HAP-1 (cell line): Measurements from ENCODE around the gene HSD11B2.

ENCODE experiments used
- DNase-seq, 2 experiments: peaks; one replicate each; pipeline ENCODE4 v3.0.0-alpha.2; 2016 to 2020; ENCODE audit warnings: low spot score in 2 of 2
- H3K27me3 ChIP-seq: fragments of 250-450 bp; sonication (Bioruptor Pico); 2 replicates; pipeline ENCODE4 v1.5.1; 2020; ENCODE audit warnings: low read depth, mild to moderate bottlenecking, moderate library complexity
- H3K36me3 ChIP-seq: fragments of 250-450 bp; sonication (Bioruptor Pico); replicated peaks from 2 replicates; pipeline ENCODE4 v1.5.1; 2020; ENCODE audit warnings: mild to moderate bottlenecking
- H3K4me1 ChIP-seq: fragments of 250-450 bp; sonication (Bioruptor Pico); 2 replicates; pipeline ENCODE4 v1.5.1; 2020; ENCODE audit warnings: mild to moderate bottlenecking
- H3K4me3 ChIP-seq: fragments of 250-450 bp; sonication (Bioruptor Pico); 2 replicates; pipeline ENCODE4 v1.5.1; 2020; ENCODE audit warnings: mild to moderate bottlenecking, moderate library complexity
- H3K9me3 ChIP-seq: fragments of 250-450 bp; sonication (Bioruptor Pico); 2 replicates; pipeline ENCODE4 v1.5.1; 2020; ENCODE audit warnings: mild to moderate bottlenecking, moderate library complexity
- in situ Hi-C: fragments of 300-500 bp; cut with MboI; formaldehyde crosslinking; loops from 3 replicates; pipeline ENCODE4 v1.14.3; 2020; ENCODE audit warnings: low sequenced_read_pairs, inconsistent platforms, mixed read lengths

The HSD11B2 gene

DNA sequence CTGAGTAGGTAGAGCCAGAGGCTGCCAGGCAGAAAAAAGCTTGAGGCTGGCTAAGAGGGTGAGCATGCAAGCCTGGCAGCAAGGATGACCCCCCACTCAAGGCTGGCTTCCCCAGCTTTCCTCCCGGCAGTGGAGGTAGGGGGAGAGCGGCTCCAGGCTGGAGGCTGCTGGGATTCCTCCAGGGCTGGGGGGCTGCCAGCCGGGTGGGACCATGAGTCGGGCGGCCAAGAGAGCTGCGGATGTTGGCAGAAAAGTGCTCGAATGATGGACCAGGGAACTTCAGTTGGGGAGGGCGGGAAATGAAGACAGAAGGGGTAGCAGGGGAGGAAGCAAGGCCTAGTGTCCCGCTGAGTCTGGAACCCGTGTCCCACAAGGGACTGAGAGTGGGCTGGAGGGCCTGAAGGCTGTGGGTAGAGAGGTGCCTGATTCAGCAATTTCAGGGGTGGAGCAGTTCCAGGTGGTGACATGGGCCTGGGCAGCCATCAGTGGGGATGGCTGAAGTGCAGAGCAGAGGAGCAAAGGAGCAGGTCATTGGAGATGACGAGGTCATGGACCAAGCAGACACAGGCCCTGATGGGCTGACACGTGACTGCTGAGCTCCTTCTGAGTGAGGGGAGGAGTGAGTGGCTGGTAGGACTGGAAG, 20.3 kb downstream of the HSD11B2 start:
- in situ Hi-C loops: no loop called here
- H3K27me3 ChIP-seq: no peaks in the 10 kb centered on the region
- no peak overlapping the region for H3K4me3 ChIP-seq
- H3K4me1 ChIP-seq: no peaks in the 10 kb centered on the region
- H3K36me3 ChIP-seq: no peaks in the 10 kb centered on the region; the same call in none of the 2 replicates
- DNase-seq: no peak
- no peaks in the 10 kb centered on the region for H3K9me3 ChIP-seq

DNA sequence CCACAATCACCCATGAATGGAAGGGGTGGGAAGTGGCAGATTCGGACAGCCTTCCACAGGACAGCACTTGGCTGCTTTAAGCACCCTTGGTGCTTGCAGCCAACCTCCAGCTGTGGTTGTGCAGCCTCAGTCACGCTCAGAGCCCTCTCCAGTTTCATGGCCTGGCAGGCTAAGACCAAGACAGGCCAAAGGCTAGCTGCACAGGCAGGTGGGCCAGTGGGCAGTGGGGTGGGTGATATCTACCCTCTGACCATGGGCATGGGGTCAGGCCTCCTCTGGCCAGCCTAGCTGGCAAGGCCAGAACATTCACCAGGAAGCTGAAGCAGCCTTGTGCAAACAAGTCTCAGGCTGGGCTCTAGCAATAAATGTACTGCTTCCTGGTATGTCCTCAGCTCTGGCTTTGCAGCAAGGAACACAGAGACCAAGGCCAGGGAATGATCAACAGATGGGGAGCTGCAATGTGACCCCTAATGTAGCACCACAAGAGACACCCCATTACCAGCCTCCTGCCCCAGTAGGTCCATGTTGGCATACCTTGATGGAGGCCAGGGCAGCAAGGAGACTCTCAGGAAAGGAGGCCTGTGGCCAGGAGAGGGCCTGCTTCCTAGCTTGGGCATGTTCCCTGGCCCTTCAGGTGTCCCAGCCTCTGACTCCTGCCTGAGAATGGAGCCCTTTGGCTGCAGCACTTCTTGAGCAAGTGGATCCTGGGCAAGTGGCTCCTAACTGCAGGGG, 20.9 kb downstream of the HSD11B2 start:
- no peaks in the 10 kb centered on the region; the same call in none of the 2 replicates for H3K36me3 ChIP-seq
- no peak overlapping the region for H3K4me3 ChIP-seq
- H3K4me1 ChIP-seq: no peaks in the 10 kb centered on the region
- in situ Hi-C loops: no loop called here
- DNase-seq: no peak
- H3K27me3 ChIP-seq: no peaks in the 10 kb centered on the region
- no peaks in the 10 kb centered on the region for H3K9me3 ChIP-seq

- DNase-seq: no peak
- Histone ChIP-seq H3K4me3 (no peak overlapping the region), H3K36me3 (no peaks in the 10 kb centered on the region; the same call in 1 of the 2 replicates), H3K27me3 (no peaks in the 10 kb centered on the region), H3K9me3 (no peaks in the 10 kb centered on the region), H3K4me1 (no peaks in the 10 kb centered on the region)
- in situ Hi-C loops: no loop called here
These were observed 23.2 kb downstream of the HSD11B2 start for GRCh38 chr16:67454104-67454503.

DNA sequence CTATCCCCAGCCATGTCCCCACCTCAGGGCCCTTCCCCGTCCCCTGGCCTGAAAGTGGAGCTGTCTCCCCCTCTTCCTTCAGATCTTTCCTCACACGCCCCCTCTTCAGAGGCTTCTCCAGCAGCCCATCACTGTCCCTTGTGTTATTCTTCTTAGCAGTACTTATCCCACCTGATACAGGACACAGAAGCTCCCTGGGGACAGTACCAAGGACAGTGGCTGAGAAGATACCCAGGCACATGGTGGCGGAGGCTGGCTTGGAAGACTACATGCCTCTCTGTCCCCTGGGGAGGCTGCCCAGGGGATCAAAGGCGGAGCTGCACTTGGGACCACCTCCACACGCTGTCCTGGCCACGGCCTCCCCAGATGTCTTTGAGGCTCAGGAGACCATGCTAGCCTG, 23.9 kb downstream of the HSD11B2 start:
- H3K27me3 ChIP-seq: no peaks in the 10 kb centered on the region
- no peaks in the 10 kb centered on the region; the same call in 1 of the 2 replicates for H3K36me3 ChIP-seq
- no peaks in the 10 kb centered on the region for H3K4me1 ChIP-seq
- no peak overlapping the region for H3K4me3 ChIP-seq
- in situ Hi-C loops: no loop called here
- no peaks in the 10 kb centered on the region for H3K9me3 ChIP-seq
- DNase-seq: no peak

DNA sequence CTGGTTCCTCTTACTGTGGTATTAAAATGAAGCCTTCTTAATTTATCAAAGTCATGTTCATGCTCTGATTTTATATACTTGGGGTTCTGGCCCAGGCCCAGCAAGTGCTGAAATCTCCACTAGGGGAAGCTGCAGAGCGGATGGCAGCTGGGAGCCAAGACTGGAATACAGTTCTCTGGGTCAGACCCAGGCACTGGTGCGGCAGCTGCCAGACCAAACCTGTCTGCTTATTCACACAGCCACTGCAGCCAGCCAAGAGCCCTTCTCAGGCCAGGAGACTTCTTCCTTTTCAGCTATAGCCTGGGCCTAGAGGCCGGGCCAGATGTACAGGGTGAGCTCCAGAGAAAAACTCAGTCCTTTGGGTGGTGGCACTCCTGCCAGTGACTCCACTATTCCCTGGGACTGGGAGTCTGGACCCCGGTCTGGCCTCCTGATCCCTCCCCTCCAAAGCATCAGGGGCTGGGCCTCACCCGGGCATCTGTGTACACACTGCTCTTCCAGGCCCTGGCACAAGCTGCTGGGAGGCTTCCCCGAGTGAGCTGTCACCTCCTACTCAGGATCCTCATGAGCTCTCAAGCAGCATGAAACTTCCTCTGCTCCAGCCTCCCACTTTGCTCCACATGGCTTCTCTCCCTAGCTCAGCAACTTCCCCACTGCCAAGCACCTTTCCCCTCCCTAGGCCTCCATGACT, 25.6 kb downstream of the HSD11B2 start:
- Histone ChIP-seq H3K36me3 (no peaks in the 10 kb centered on the region; the same call in 1 of the 2 replicates), H3K27me3 (no peaks in the 10 kb centered on the region), H3K9me3 (no peaks in the 10 kb centered on the region), H3K4me1 (no peaks in the 10 kb centered on the region), H3K4me3 (no peak overlapping the region)
- in situ Hi-C loops: no loop called here
- no peak for DNase-seq

DNA sequence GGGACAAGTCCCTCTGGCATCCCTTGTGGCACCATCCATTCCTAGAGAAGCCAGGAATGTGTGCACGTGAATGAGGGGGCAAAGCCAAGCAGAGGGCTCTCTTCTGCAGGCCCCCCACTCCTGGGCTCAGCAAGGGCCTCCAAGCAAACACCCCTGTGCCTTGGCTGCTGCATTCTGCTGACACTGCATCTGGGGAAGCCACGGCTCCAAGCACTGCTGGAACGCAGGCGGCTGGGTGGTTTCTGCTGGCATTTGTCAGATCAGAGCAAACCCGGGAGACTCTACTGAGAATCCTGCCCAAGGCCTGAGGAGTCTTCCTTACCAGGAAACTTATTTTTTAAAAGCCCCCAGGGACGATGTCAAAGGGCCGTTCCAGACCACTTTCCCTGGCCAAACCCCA, 26.7 kb downstream of the HSD11B2 start:
- Histone ChIP-seq H3K36me3 (no peaks in the 10 kb centered on the region), H3K4me1 (no peaks in the 10 kb centered on the region), H3K4me3 (no peak overlapping the region), H3K27me3 (no peaks in the 10 kb centered on the region), H3K9me3 (no peaks in the 10 kb centered on the region)
- no peak for DNase-seq
- in situ Hi-C loops: no loop called here

GRCh38 chr16:67458121-67458641, 27.3 kb downstream of the HSD11B2 start:
- no peak overlapping the region for H3K4me3 ChIP-seq
- no peaks in the 10 kb centered on the region for H3K4me1 ChIP-seq
- no peaks in the 10 kb centered on the region for H3K9me3 ChIP-seq
- H3K27me3 ChIP-seq: no peaks in the 10 kb centered on the region
- no peaks in the 10 kb centered on the region for H3K36me3 ChIP-seq
- in situ Hi-C loops: no loop called here
- no peak for DNase-seq

DNA sequence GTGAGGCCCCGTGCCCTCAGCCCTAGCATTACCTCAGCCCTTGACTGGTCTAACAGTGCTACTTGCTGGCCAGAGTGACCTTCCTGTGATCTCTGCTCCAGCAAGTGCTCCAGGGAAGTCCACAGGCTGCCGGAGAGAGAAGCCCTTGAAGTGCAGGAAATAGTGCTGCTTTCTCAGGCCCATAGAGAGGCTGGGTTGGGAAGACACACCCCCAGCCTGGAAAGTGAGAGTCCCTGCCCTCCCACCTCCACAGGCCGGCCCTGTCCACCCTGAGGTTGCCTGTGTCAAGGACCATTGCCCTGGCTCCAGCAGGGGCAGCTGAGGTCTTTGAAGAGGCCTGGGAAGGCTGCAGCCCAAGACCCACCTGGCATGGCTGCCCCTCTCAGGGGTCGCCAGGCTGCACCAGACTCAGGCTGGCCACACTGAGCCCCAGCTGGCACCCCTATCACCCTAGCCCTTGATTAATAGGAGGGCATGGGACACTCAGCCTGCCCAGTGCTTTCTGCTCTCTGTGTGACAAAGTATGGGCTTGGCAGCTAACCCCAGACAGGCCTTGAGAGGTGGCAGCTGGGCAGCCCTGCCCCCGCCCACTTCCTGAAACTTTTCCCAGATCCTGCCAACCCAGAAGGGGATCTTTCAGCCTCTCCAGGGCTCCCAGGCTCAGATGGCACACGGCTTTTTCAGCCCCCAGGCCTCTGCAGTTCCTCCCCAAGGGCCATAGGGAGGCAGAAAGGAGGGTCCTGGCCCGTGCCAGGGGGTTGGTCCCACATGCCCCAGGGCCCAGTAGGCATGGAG, 28.3 kb downstream of the HSD11B2 start:
- in situ Hi-C loops: no loop called here
- H3K36me3 ChIP-seq: no peaks in the 10 kb centered on the region
- no peak for DNase-seq
- no peak overlapping the region for H3K4me3 ChIP-seq
- H3K9me3 ChIP-seq: no peaks in the 10 kb centered on the region
- H3K27me3 ChIP-seq: no peaks in the 10 kb centered on the region
- H3K4me1 ChIP-seq: no peaks in the 10 kb centered on the region

- H3K36me3 ChIP-seq: no peaks in the 10 kb centered on the region
These were observed 28.9 kb downstream of the HSD11B2 start for GRCh38 chr16:67459861-67460150.

DNA sequence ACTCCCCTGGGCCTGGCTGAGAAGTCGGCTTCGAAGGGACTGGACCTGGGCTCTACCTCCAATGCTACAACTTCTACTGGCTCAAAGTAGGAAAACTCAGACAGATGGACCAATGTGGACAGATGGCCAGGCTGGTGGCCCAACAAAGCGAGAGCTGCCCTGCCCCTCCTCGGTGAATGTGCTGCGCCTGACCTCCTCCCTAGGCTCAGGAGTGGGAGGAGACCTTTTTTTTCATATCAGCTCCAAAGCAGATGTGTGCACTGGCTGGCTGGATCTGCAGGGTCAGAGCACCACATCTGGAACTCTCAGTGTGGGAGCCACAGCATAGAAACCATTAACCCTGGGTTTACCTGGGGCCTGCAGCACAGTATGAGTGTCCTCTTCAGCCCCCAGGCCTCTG, 29.2 kb downstream of the HSD11B2 start:
- no peak for DNase-seq

More at GRCh38 chr16:67459861-67460150, 28.9 kb downstream of the HSD11B2 start:
- Histone ChIP-seq H3K4me3 (no peak overlapping the region), H3K9me3 (no peaks in the 10 kb centered on the region), H3K4me1 (no peaks in the 10 kb centered on the region), H3K27me3 (no peaks in the 10 kb centered on the region)
- in situ Hi-C loops: loop anchor here (10.0 kb wide), 1 partner anchor 485 kb away; no protein-coding TSS in a partner anchor
- DNase-seq: no peak

DNA sequence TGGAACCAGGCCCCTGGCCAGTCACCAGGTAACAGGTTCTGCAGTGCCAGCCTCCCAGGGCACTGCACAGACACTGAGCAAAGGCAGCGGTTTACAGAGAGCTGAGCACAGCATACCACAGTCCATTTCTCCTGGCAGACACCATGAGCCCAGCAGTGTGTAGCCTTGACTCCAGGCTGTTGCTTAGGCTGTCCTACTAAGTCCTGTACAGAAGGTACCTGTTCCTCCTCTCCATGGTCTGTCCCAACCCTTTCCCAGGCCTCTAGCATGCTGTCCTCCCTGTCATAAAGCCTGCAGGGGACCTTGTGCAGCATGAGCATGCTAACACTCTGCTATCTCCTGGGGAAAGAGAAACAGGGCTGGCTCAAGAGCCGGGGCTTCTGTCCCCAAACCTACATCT, 30.0 kb downstream of the HSD11B2 start:
- Histone ChIP-seq H3K4me1 (no peaks in the 10 kb centered on the region), H3K9me3 (no peaks in the 10 kb centered on the region), H3K27me3 (no peaks in the 10 kb centered on the region), H3K36me3 (no peaks in the 10 kb centered on the region), H3K4me3 (no peak overlapping the region)
- in situ Hi-C loops: loop anchor here (10.0 kb wide), 1 partner anchor 486 kb away; no protein-coding TSS in a partner anchor
- DNase-seq: no peak

More for the DNA sequence above, 29.2 kb downstream of the HSD11B2 start:
- no peaks in the 10 kb centered on the region for H3K27me3 ChIP-seq
- no peaks in the 10 kb centered on the region for H3K4me1 ChIP-seq
- no peaks in the 10 kb centered on the region for H3K9me3 ChIP-seq
- H3K36me3 ChIP-seq: no peaks in the 10 kb centered on the region
- in situ Hi-C loops: loop anchor here (10.0 kb wide), 1 partner anchor 485 kb away; no protein-coding TSS in a partner anchor
- no peak overlapping the region for H3K4me3 ChIP-seq

DNA sequence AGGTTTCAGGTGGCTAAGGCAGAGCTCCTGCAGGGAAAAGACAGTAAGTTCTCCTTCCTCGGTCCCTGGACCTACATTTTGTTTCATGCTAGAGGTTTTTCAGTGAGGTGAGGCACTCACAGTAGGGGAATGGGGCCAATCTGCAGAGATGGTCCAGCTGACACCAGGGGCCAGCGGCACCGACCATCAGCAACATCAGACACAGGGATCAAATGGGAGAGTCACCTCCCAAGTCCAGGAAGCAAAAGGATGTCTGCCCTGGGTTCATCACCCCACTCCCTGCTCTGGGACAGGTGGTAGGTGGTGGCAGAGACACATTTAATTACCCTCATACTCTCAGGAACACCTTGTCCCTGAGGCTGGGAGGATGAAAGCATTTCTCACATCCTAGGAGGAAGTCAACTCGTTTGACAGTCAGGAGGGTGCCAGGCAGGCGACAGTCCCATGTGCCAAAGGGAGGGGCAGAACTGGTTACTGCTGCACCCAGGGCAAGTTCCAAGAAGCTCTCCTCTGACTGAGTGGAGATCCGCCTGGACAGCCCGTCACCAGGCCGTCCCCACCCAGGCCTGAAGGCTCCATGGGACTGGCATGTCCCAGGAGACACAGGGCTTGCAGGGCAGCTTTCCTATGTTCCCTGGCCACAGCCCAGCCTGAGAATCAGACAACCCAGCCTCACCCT, 30.8 kb downstream of the HSD11B2 start:
- Histone ChIP-seq H3K4me3 (no peak overlapping the region), H3K4me1 (peaks cover 3% of the 10 kb centered on the region; the same call in 1 of the 2 replicates), H3K9me3 (no peaks in the 10 kb centered on the region), H3K36me3 (no peaks in the 10 kb centered on the region), H3K27me3 (no peaks in the 10 kb centered on the region)
- in situ Hi-C loops: loop anchor here (10.0 kb wide), 1 partner anchor 487 kb away; no protein-coding TSS in a partner anchor
- no peak for DNase-seq

GRCh38 chr16:67462279-67462655, 31.3 kb downstream of the HSD11B2 start:
- no peak for DNase-seq
- H3K36me3 ChIP-seq: no peaks in the 10 kb centered on the region
- H3K9me3 ChIP-seq: no peaks in the 10 kb centered on the region
- in situ Hi-C loops: loop anchor here (10.0 kb wide), 1 partner anchor 487 kb away; no protein-coding TSS in a partner anchor
- H3K27me3 ChIP-seq: no peaks in the 10 kb centered on the region
- H3K4me1 ChIP-seq: peaks cover 4% of the 10 kb centered on the region; the same call in 1 of the 2 replicates
- no peak overlapping the region for H3K4me3 ChIP-seq
